Esophagus squamous epithelium (tissue), 4 donors: ENCODE measurements around the gene PEG3.

ENCODE experiments used
- POLR2A ChIP-seq, 4 donors: fragments of 450-650 bp; IDR thresholded peaks; one replicate each; pipeline ENCODE4 v1.6.1; 2017; ENCODE audit warnings: antibody characterized with exemption in 4 of 4, mild to moderate bottlenecking in 4 of 4, moderate library complexity in 3 of 4
- TF ChIP-seq, protein P1 (sequence below), 6 experiments: fragments of 450-650 bp in 4 of 6; fragments of 200-600 bp in 2 of 6; sonication (generic) in 2 of 6; IDR thresholded peaks; one replicate each; pipeline ENCODE4 v1.5.1; 2016 to 2019; ENCODE audit warnings: antibody characterized with exemption in 6 of 6, mild to moderate bottlenecking in 4 of 6, moderate library complexity in 4 of 6

- TF ChIP-seq, protein P1, sequence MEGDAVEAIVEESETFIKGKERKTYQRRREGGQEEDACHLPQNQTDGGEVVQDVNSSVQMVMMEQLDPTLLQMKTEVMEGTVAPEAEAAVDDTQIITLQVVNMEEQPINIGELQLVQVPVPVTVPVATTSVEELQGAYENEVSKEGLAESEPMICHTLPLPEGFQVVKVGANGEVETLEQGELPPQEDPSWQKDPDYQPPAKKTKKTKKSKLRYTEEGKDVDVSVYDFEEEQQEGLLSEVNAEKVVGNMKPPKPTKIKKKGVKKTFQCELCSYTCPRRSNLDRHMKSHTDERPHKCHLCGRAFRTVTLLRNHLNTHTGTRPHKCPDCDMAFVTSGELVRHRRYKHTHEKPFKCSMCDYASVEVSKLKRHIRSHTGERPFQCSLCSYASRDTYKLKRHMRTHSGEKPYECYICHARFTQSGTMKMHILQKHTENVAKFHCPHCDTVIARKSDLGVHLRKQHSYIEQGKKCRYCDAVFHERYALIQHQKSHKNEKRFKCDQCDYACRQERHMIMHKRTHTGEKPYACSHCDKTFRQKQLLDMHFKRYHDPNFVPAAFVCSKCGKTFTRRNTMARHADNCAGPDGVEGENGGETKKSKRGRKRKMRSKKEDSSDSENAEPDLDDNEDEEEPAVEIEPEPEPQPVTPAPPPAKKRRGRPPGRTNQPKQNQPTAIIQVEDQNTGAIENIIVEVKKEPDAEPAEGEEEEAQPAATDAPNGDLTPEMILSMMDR (IDR thresholded peaks at IDR 0.05): no peak
- TF ChIP-seq POLR2A (IDR thresholded peaks at IDR 0.05): no peak
These were observed 19.3 kb downstream of the PEG3 start for GRCh38 chr19:56821209-56821608.
